HFF-Myc (cell line): Measurements from ENCODE around the gene SLC15A5.

ENCODE experiments used
- DNase-seq: peaks from one replicate; pipeline ENCODE4 v3.0.0-alpha.2; 2011; ENCODE audit warnings: low read depth; ENCODE audit errors: extremely low read depth
- H3K4me3 ChIP-seq: replicated peaks from 2 replicates; pipeline ENCODE4 v1.5.1; 2011; ENCODE audit warnings: low read depth, mild to moderate bottlenecking, control low read depth, low read length
- TF ChIP-seq, protein P1 (sequence below): IDR thresholded peaks from 2 replicates; pipeline ENCODE4 v1.5.1; 2012; ENCODE audit warnings: mild to moderate bottlenecking, low read depth, low read length, control low read depth; ENCODE audit errors: missing control alignments

Gene SLC15A5, protein sequence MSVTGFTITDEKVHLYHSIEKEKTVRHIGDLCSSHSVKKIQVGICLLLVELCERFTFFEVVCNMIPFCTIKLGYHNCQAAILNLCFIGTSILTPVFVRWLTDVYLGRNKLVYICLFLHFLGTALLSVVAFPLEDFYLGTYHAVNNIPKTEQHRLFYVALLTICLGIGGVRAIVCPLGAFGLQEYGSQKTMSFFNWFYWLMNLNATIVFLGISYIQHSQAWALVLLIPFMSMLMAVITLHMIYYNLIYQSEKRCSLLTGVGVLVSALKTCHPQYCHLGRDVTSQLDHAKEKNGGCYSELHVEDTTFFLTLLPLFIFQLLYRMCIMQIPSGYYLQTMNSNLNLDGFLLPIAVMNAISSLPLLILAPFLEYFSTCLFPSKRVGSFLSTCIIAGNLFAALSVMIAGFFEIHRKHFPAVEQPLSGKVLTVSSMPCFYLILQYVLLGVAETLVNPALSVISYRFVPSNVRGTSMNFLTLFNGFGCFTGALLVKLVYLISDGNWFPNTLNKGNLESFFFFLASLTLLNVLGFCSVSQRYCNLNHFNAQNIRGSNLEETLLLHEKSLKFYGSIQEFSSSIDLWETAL

GRCh38 chr12:16277585-16277984 is at the start of gene SLC15A5:
Gene SLC15A5, minus strand, starts transcription at chr12:16277685. Its CDS starts 0 bp downstream, at chr12:16277685.
- no peak within 1 kb of the TSS for H3K4me3 ChIP-seq
- no peak for DNase-seq
- TF ChIP-seq, protein P1, sequence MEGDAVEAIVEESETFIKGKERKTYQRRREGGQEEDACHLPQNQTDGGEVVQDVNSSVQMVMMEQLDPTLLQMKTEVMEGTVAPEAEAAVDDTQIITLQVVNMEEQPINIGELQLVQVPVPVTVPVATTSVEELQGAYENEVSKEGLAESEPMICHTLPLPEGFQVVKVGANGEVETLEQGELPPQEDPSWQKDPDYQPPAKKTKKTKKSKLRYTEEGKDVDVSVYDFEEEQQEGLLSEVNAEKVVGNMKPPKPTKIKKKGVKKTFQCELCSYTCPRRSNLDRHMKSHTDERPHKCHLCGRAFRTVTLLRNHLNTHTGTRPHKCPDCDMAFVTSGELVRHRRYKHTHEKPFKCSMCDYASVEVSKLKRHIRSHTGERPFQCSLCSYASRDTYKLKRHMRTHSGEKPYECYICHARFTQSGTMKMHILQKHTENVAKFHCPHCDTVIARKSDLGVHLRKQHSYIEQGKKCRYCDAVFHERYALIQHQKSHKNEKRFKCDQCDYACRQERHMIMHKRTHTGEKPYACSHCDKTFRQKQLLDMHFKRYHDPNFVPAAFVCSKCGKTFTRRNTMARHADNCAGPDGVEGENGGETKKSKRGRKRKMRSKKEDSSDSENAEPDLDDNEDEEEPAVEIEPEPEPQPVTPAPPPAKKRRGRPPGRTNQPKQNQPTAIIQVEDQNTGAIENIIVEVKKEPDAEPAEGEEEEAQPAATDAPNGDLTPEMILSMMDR: no peak

DNA sequence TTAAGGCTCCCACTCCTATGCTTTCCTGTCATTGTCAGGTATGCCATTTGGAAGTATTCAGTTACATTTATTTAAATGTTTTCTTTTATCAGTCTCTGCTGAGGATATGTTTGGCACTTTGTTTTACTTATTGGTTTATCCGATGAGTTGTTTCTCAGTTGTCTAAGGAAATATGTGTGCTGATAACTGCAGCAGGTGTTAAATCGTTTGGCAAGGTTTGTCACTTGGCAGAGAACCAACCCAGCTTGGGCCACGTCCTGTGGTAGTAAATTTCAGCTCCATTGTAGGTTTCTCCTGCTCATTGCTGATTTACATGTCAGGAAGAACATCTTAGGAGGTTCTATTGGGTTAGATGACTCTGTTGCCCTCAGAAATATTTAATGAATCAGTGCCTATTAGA is 47.9 kb upstream of the SLC15A5 start:
- DNase-seq: no peak
- H3K4me3 ChIP-seq: no peak overlapping the region
- TF ChIP-seq, protein P1: no peak

GRCh38 chr12:16324772-16325171 is 47.3 kb upstream of the SLC15A5 start:
- TF ChIP-seq, protein P1: no peak
- H3K4me3 ChIP-seq: no peak overlapping the region
- no peak for DNase-seq

GRCh38 chr12:16324272-16324671 is 46.8 kb upstream of the SLC15A5 start:
- TF ChIP-seq, protein P1: no peak
- H3K4me3 ChIP-seq: no peak overlapping the region

DNA sequence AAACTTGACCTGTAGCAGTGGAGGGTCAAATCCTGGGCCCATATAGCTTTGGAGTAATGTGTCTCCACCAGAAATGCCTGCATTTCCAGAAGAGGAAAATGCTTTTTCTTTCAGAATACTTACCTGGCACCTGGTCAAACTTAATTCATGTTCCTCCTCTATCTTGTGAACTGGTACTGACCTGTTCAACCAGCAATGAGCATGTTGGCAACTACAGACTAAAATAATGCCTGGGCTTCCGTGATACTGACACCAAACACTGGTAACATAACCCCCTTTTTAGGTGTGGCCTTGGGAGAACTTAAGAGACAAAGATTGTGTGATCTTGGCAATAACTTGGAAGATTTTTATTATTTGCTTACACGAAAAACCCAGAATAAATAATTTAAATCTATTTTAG is 46.2 kb upstream of the SLC15A5 start:
- TF ChIP-seq, protein P1: no peak
- H3K4me3 ChIP-seq: no peak overlapping the region
- DNase-seq: no peak

More at GRCh38 chr12:16324272-16324671, 46.8 kb upstream of the SLC15A5 start:
- DNase-seq: no peak

GRCh38 chr12:16323010-16323409 is 45.5 kb upstream of the SLC15A5 start:
- no peak overlapping the region for H3K4me3 ChIP-seq
- TF ChIP-seq, protein P1: no peak
- DNase-seq: no peak

DNA sequence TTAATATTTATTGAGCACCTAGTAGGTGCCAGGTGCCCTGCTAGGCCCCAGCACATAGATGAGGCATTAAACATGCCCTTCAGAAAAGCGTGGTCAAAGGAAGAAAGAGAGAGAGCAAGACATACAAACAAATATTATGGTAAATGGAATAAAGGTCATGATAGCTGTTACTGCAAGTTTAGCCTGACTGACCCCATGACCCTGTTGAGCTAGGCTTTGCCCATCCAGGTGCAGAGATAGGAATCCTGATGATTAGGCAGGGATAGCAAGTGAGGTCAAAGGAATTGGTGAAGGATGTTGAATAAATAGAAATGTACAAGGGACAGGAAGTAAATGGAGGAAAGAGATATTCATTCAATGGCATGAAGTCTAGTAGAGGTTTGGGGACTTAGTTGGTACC is 33.4 kb upstream of the SLC15A5 start:
- TF ChIP-seq, protein P1: no peak
- no peak for DNase-seq

More for the DNA sequence above, 33.4 kb upstream of the SLC15A5 start:
- no peak overlapping the region for H3K4me3 ChIP-seq
